ENCODE data around the gene LGR6.

The LGR6 gene

GRCh38 chr1:202264726-202265125 lies 71.1 kb downstream of the LGR6 start:
- DNase-seq (ENCODE audit: low read depth): no peak

- DNase-seq (ENCODE audit: low read depth): no peak
Measured at GRCh38 chr1:202266061-202266765, 72.6 kb downstream of the LGR6 start.

GRCh38 chr1:202268032-202268431 lies 74.4 kb downstream of the LGR6 start:
- no peak for DNase-seq (ENCODE audit: low read depth)

GRCh38 chr1:202268817-202269216 lies 75.2 kb downstream of the LGR6 start:
- DNase-seq (ENCODE audit: low read depth): no peak

GRCh38 chr1:202270871-202271326 lies 77.3 kb downstream of the LGR6 start:
- DNase-seq (ENCODE audit: low read depth): no peak

GRCh38 chr1:202272103-202272845 lies 78.7 kb downstream of the LGR6 start:
- DNase-seq (ENCODE audit: low read depth): no peak

- no peak for DNase-seq (ENCODE audit: low read depth)
Measured at GRCh38 chr1:202274611-202275010, 81.0 kb downstream of the LGR6 start.

- DNase-seq (ENCODE audit: low read depth): no peak
Measured at GRCh38 chr1:202275061-202275770, 81.6 kb downstream of the LGR6 start.

- DNase-seq (ENCODE audit: low read depth): no peak
Measured at GRCh38 chr1:202276081-202276715, 82.6 kb downstream of the LGR6 start.

GRCh38 chr1:202276920-202277319 lies 83.3 kb downstream of the LGR6 start:
- no peak for DNase-seq (ENCODE audit: low read depth)

DNA sequence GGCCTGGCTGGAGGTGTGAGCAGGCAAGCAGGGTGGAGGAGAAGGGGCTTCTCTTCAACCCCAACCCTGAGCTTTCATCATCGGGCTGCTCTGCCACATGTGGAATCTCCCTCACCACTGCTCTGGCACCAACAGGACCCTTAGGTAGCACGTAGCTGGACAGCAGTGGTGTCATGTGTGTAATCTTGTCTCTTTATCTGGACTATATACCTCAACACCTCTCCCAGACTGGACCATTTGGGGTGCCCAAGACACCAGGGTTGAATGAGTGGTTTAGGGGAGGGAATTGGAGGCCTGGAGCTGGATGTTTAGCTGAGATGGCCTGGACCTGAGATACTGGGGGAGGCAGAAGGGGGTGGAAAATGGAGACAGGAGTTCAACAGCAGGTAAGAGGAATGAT lies 85.2 kb downstream of the LGR6 start:
- no peak for DNase-seq (ENCODE audit: low read depth)

DNA sequence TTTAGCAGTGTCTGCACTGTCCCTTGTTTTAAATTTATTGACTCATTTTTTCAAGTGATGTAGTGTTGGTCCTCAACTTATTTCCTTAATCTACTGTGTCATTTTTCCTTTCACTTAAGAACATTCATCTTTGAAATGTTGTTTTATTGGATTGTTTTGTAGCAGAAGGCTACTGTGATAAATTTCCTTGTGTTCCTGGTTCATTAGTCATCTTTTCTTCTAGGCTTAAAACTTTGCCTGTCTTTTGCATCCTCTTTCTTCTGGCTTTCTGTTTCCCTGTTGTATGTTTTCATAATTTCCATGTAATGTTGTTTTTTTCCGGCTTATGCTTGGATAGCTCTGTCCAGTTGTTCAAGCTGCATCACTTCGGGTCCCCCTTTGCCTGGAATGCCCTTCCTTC lies 86.2 kb downstream of the LGR6 start:
- DNase-seq (ENCODE audit: low read depth): no peak

- DNase-seq (ENCODE audit: low read depth): no peak
Measured at GRCh38 chr1:202280595-202280994, 87.0 kb downstream of the LGR6 start.

GRCh38 chr1:202281316-202282024 lies 87.9 kb downstream of the LGR6 start:
- DNase-seq (ENCODE audit: low read depth): no peak

DNA sequence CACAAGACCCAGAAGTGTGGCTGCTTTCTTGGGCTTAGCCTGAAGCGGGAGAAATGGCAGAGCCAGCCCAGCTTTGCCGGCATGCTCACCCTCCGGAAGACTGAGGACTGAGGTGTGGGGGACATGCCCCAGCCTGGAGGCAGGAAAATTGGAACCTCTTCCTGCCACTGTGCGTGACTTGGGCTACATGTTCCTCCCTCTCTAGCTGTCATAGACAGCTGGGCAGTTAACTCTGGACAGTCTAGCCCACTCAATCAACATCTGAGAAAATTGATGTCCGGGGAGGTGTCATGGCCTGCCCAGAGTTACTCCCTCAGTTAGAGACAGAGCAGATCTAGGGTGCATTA lies 88.4 kb downstream of the LGR6 start:
- no peak for DNase-seq (ENCODE audit: low read depth)

- no peak for DNase-seq (ENCODE audit: low read depth)
Measured at GRCh38 chr1:202282596-202283283, 89.1 kb downstream of the LGR6 start.

DNA sequence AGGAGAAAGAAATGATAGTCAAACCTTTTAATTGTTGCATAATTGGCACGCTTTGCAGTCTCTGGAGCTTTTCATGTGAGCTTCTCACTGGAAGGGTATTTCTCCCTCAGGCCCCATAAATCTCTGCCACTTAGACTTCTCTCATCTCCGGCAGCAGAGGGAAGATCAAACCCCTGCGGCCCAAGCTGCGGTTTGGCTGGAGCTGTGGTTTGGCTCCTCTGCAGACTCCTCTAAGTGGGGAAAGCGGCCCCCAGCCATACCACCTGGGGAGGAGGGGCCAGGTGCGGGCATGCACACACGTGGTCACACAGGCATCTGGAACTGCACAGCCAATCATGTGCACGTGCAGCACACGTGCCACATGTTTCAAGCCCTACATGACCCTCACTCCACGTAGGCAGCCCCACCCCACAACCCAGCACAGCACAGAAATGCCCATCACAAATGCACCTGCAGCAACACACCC lies 89.8 kb downstream of the LGR6 start:
- peak; percentile 5 for DNase-seq (ENCODE audit: low read depth)

GRCh38 chr1:202283991-202284390 lies 90.4 kb downstream of the LGR6 start:
- DNase-seq (ENCODE audit: low read depth): no peak

GRCh38 chr1:202285908-202286307 lies 92.3 kb downstream of the LGR6 start:
- DNase-seq (ENCODE audit: low read depth): no peak

- DNase-seq (ENCODE audit: low read depth): no peak
Measured at GRCh38 chr1:202286622-202287097, 93.1 kb downstream of the LGR6 start.

- DNase-seq (ENCODE audit: low read depth): no peak
Measured at GRCh38 chr1:202287196-202287595, 93.6 kb downstream of the LGR6 start.
